GM13977 (cell line): ENCODE results near the gene HYDIN.

Experiments used
- DNase-seq: peaks from one replicate; pipeline ENCODE4 v3.0.0; 2012; ENCODE audit warnings: low spot score
- CTCF ChIP-seq: IDR thresholded peaks from 2 replicates; pipeline ENCODE4 v1.5.1; 2012; ENCODE audit warnings: mild to moderate bottlenecking, control low read depth; ENCODE audit not compliant: insufficient read depth; ENCODE audit errors: extremely low read depth, missing control alignments
- in situ Hi-C: fragments of 300-500 bp; cut with MboI; formaldehyde crosslinking; loops from one replicate; pipeline ENCODE4 v1.12.0; 2022; ENCODE audit warnings: low sequenced_read_pairs, low pct_unique_long_range_greater_than_20kb, mixed read lengths, inconsistent platforms; ENCODE audit not compliant: unreplicated experiment

Gene HYDIN

GRCh38 chr16:71229344-71229743 lies 1.2 kb downstream of the HYDIN start:
- in situ Hi-C loops = no loop called here
- TF ChIP-seq CTCF = no peak
- DNase-seq = no peak

- in situ Hi-C loops = no loop called here
- no peak for DNase-seq
- no peak for TF ChIP-seq CTCF
These were observed 4.0 kb downstream of the HYDIN start for GRCh38 chr16:71226229-71227141.

- in situ Hi-C loops = no loop called here
- no peak for TF ChIP-seq CTCF
- no peak for DNase-seq
These were observed 5.4 kb downstream of the HYDIN start for GRCh38 chr16:71225145-71225544.

- no peak for DNase-seq
- in situ Hi-C loops = no loop called here
- TF ChIP-seq CTCF = no peak
These were observed 12.1 kb downstream of the HYDIN start for GRCh38 chr16:71218306-71218963.

GRCh38 chr16:71217506-71217905 lies 13.0 kb downstream of the HYDIN start:
- in situ Hi-C loops = no loop called here
- no peak for DNase-seq
- no peak for TF ChIP-seq CTCF

- DNase-seq = no peak
- no peak for TF ChIP-seq CTCF
- in situ Hi-C loops = no loop called here
These were observed 13.8 kb downstream of the HYDIN start for GRCh38 chr16:71216714-71217113.
